MCF 10A (cell line): ENCODE results near the gene STAM. TPM values are rescaled to one million over a fixed set of nuclear protein-coding genes. Genes with fewer than 3 reads are reported as not detected.

Source experiments
- BruUV-seq: library from RNA; stranded (reverse); fragments of 400-500 nt; replicated peaks from 2 replicates; lab custom pipeline; 2021; lab: Mats Ljungman, UMichigan
- CTCF ChIA-PET: fragments of 300-600 bp; sonication (Branson Sonifier 250); formaldehyde crosslinking; extraction: SDS; loops from one replicate; lab custom pipeline; 2021; ENCODE audit warnings: antibody characterized with exemption, inconsistent platforms; lab: Yijun Ruan, JAX
- POLR2A ChIA-PET: fragments of 300-600, 350-650 bp; sonication (Branson Sonifier 250); formaldehyde crosslinking; extraction: SDS; loops from one replicate; lab custom pipeline; 2020; ENCODE audit warnings: antibody characterized with exemption, inconsistent platforms; lab: Yijun Ruan, JAX
- DNase-seq: peaks from one replicate; pipeline ENCODE4 v3.0.0-alpha.2; 2018; ENCODE audit not compliant: unreplicated experiment
- H3K27ac Mint-ChIP-seq: one replicate; pipeline ENCODE4 v1.8.0; 2022; ENCODE audit warnings: mild to moderate bottlenecking, low read depth, mixed read lengths; ENCODE audit not compliant: unreplicated experiment
- H3K27me3 Mint-ChIP-seq: one replicate; pipeline ENCODE4 v1.8.0; 2022; ENCODE audit warnings: mixed read lengths; ENCODE audit not compliant: insufficient read depth, unreplicated experiment
- H3K36me3 Mint-ChIP-seq: one replicate; pipeline ENCODE4 v1.8.0; 2022; ENCODE audit warnings: mild to moderate bottlenecking, moderate library complexity, mixed read lengths; ENCODE audit not compliant: insufficient read depth, unreplicated experiment
- H3K4me1 Mint-ChIP-seq: one replicate; pipeline ENCODE4 v1.8.0; 2022; ENCODE audit warnings: mixed read lengths; ENCODE audit not compliant: insufficient read depth, unreplicated experiment
- H3K4me3 Mint-ChIP-seq: one replicate; pipeline ENCODE4 v1.8.0; 2022; ENCODE audit warnings: mild to moderate bottlenecking, moderate library complexity, mixed read lengths; ENCODE audit not compliant: unreplicated experiment
- H3K9me3 Mint-ChIP-seq: one replicate; pipeline ENCODE4 v1.8.0; 2022; ENCODE audit warnings: mixed read lengths; ENCODE audit not compliant: unreplicated experiment
- CTCF ChIP-seq: fragments of 200-600 bp; IDR thresholded peaks from one replicate; pipeline ENCODE4 v1.8.0; 2022; ENCODE audit warnings: antibody characterized with exemption, mild to moderate bottlenecking; ENCODE audit not compliant: unreplicated experiment
- intact Hi-C: fragments of 100-400 bp; cut with micrococcal nuclease; formaldehyde crosslinking; loops from 2 replicates; pipeline ENCODE4 v1.14.1; 2022
- total RNA-seq: library from RNA; stranded (reverse); gene quantifications from 2 replicates; pipeline ENCODE4 v1.2.3, GENCODE V29; 2022

Gene STAM
- total RNA-seq, 1 experiment from 2014 or later: 35.4 TPM

GRCh38 chr10:17765602-17766001 lies 121.7 kb downstream of the STAM start:
- TF ChIP-seq CTCF: no peak
- Mint-ChIP-seq H3K4me3 (no peak overlapping the region), H3K9me3 (no peaks in the 10 kb centered on the region), H3K27ac (no peak overlapping the region), H3K36me3 (no peaks in the 10 kb centered on the region), H3K4me1 (no peaks in the 10 kb centered on the region), H3K27me3 (no peaks in the 10 kb centered on the region)
- ChIA-PET POLR2A (no interaction called here), CTCF (no interaction called here)
- no TSS peak for BruUV-seq
- intact Hi-C loops: no loop called here
- DNase-seq: no peak

Other genes starting within 250 kb of the STAM start
- gene ST8SIA6, start 189.6 kb upstream of the STAM start, total RNA-seq: 0.19 and 0.52 TPM in 2 replicates
- 29.6 and 34.2 TPM in 2 replicates for gene HACD1, start 26.8 kb upstream of the STAM start, total RNA-seq
- 0.09 and 0.37 TPM in 2 replicates for gene TMEM236, start 108.0 kb downstream of the STAM start, total RNA-seq
- gene MRC1, start 165.2 kb downstream of the STAM start, total RNA-seq: 0.05 TPM in 1 of 2 replicates, not detected in the other